KOPT-K1 (cell line): ENCODE results near the gene PIEZO2.

Experiments used
- H3K27ac ChIP-seq: fragments of 200-600 bp; sonication (generic); 2 replicates; pipeline ENCODE4 v1.5.1; 2016; ENCODE audit warnings: antibody characterized with exemption, mild to moderate bottlenecking, low read depth, low read length; ENCODE audit not compliant: poor library complexity, severe bottlenecking
- H3K36me3 ChIP-seq: fragments of 200-600 bp; sonication (generic); 2 replicates; pipeline ENCODE4 v1.5.1; 2017; ENCODE audit warnings: antibody characterized with exemption, mild to moderate bottlenecking, low read length, moderate library complexity; ENCODE audit not compliant: insufficient read depth
- H3K9me3 ChIP-seq: fragments of 200-600 bp; sonication (generic); 2 replicates; pipeline ENCODE4 v1.5.1; 2017; ENCODE audit warnings: antibody characterized with exemption, low read length, mild to moderate bottlenecking; ENCODE audit not compliant: insufficient read depth, poor library complexity, severe bottlenecking

PIEZO2 gene

DNA sequence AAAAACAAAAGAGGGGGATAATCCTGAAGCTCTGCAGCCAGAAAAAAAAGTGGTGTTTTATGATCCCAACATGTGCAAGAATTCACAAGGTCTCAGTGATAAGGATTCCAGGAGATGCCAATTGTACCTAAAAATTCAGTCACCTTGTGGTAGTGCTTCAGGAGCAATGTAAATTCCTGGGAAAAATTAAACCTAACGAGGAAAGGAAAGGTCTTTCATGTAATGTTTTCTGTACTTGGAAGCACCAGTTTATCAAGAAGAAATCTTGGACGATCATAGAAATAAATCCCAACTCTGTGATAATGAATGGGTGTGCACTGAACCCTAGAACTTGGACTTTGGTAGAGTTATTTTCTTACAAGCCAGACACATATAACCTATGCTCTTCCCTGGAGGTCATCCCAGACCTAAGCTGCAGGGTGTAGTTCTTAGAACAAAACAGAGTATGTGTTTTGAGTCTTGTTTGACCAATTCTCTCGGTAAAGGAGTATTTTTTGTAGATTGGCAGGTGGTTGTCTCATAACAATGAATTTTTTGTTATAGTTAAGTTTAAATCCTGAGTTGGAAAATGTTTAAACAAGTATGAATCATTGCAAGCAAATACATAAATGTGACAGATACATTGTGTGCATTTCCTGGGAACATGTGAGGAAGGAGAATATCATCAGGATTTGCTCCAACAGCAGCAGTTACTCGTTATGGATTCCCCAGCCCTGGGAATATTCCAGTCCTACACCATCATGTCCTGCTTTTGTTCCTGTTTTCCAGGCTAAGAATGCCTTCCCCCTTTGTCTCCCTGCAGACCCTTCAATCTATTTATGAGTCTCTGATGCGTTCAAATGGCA lies 399.0 kb downstream of the PIEZO2 start:
- H3K36me3 ChIP-seq = no peaks in the 10 kb centered on the region
- no peak overlapping the region for H3K27ac ChIP-seq
- H3K9me3 ChIP-seq = no peaks in the 10 kb centered on the region

DNA sequence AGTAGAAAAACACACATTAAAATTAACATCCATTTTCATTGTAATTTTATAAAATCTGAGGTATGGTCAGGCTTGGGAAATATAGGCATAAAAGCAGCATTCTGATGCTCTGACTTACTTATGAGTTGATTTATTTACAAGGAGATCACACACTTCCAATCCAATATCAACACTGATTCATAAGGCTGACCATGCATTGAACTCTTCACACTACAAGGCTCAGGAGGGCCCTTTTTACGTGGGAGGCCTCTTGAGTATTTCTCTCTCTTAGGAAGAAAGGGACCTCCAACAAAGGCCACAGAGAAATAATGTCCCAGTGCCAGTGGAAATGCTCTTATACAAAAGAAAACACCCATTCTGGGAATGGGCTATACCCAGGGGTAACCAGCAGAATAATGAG lies 400.7 kb downstream of the PIEZO2 start:
- no peaks in the 10 kb centered on the region for H3K36me3 ChIP-seq
- no peaks in the 10 kb centered on the region for H3K9me3 ChIP-seq
- H3K27ac ChIP-seq = no peak overlapping the region

DNA sequence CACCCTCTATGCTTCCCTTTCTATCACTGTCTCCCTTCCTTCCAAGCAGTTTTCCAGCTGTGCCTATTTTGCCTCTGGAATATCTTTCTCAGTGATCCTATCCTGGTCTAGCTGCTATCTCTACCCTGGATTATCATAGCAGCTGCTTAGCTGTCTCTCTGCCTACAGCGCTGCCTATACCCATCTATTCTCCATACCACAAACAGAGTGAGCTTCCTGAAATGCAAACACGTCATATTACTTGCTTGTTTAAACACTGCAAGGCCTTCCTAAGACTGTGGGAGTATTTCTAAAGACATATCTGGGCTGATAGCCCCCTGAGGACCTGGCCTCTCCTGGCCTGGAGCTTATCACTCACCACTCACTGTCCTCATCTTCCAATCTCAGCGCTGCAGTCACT lies 403.4 kb downstream of the PIEZO2 start:
- Histone ChIP-seq H3K36me3 (no peaks in the 10 kb centered on the region), H3K9me3 (no peaks in the 10 kb centered on the region), H3K27ac (no peak overlapping the region)

DNA sequence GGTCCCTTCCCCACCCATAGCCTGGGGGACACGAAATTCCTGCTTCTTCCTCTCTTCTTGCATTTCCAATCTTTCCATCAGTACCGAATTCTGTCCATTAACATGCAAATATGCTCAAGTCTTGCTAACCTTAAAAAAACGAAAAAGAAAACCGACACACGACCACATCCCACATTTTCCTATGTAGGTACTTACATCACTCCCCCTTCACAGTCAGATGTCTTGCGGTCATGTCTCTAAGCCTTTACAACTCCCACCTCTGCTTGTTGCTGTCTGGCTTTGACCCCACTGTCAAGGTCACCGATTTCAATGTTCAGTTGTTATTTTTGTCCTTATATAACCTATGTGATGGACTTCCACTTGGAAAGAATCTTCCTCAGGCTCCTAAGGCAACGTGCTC lies 404.1 kb downstream of the PIEZO2 start:
- Histone ChIP-seq H3K27ac (no peak overlapping the region), H3K36me3 (no peaks in the 10 kb centered on the region), H3K9me3 (no peaks in the 10 kb centered on the region)

DNA sequence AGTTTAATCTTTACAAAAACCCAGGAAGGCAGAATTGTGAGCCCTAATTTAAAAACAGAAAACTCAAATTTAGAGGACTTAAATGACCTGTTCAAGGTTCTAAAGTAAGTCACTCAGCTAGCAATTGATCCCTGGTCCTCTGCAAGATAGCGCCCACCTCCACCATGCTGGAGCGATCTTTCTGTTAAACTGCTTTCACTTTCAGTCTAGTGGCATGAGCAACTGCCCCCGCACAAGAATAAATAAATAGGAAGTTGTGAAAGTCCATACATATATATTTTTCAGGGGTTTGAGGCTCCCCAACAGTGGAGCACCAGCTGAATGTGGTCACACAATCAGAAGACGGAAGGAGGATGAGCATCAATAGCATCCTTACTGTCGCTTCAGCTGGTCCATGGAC lies 405.6 kb downstream of the PIEZO2 start:
- Histone ChIP-seq H3K27ac (no peak overlapping the region), H3K36me3 (no peaks in the 10 kb centered on the region), H3K9me3 (no peaks in the 10 kb centered on the region)

DNA sequence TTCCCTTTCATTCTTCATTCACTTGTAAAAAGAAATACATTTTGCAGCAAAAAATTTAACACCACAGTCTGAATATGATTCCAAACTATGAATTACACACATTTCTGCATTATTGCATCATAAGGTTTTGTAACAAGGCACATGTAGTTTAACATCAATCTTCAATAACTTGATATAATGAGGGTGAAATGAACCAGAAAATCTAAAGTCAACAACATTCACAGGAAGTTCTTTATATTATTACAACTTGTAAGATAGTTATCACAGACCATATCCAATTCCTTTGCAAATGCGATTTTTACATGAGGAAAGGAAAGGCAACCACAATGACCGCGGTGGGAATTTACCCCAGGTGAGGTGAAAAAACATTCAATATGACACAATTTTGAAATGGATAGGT lies 410.2 kb downstream of the PIEZO2 start:
- Histone ChIP-seq H3K27ac (no peak overlapping the region), H3K36me3 (no peaks in the 10 kb centered on the region), H3K9me3 (no peaks in the 10 kb centered on the region)

DNA sequence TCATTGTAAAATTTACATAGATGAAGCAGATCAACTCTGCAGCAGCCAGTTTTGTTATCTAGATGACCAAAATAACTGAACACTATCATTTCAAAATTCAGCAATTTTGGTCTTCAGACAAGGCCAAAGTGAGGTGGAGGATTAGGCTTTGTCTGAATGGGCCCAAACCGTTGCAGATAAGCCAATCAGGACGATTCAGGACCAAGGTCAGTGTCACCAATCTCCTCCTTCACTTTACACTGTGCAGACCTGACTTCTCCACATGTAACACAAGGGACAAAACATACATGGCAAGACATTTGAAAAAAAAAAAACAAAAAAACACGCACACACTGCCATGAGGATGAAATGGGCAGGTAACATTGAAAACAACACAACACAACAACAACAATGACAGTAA lies 412.4 kb downstream of the PIEZO2 start:
- Histone ChIP-seq H3K27ac (no peak overlapping the region), H3K9me3 (no peaks in the 10 kb centered on the region), H3K36me3 (no peaks in the 10 kb centered on the region)

DNA sequence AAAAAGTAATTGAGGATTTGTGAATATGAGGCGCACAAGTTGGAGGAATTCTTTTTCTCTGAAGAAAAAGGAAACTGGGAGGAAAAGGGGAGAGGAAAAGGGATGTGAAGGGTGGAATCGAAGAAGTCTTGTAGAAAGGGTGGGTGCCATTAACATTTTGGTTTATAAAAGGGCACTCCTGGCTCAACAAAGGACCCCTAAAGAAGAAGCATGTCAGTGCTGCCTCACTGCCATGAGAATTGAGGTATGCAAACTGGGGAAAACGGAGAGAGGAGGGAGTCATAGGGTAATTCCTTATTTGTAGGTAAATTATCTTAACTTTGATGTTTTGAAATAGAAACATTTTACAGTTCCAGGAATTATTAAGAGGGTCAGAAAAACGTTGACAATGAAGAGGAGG lies 416.4 kb downstream of the PIEZO2 start:
- no peaks in the 10 kb centered on the region for H3K36me3 ChIP-seq
- no peak overlapping the region for H3K27ac ChIP-seq
- H3K9me3 ChIP-seq = no peaks in the 10 kb centered on the region

DNA sequence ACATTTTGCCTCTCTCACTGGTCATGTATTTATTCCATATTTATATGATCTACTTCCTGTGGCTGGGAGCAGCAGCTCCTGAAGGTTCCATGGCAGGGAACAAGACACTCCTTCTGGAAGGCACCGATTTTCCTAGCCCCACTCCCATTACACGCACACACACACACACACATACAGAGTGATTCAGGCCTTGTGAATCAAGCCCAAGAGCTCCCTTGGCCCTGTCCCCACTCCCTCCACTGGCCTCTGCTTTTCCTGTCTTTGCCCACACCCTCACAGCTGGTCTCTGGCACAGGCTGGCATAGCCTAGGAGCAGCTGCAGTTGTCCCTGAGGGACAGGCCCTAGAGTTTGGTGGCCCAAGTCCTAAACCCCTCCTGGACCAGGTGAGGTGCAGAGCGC lies 421.9 kb downstream of the PIEZO2 start:
- H3K36me3 ChIP-seq = no peaks in the 10 kb centered on the region
- H3K9me3 ChIP-seq = no peaks in the 10 kb centered on the region

DNA sequence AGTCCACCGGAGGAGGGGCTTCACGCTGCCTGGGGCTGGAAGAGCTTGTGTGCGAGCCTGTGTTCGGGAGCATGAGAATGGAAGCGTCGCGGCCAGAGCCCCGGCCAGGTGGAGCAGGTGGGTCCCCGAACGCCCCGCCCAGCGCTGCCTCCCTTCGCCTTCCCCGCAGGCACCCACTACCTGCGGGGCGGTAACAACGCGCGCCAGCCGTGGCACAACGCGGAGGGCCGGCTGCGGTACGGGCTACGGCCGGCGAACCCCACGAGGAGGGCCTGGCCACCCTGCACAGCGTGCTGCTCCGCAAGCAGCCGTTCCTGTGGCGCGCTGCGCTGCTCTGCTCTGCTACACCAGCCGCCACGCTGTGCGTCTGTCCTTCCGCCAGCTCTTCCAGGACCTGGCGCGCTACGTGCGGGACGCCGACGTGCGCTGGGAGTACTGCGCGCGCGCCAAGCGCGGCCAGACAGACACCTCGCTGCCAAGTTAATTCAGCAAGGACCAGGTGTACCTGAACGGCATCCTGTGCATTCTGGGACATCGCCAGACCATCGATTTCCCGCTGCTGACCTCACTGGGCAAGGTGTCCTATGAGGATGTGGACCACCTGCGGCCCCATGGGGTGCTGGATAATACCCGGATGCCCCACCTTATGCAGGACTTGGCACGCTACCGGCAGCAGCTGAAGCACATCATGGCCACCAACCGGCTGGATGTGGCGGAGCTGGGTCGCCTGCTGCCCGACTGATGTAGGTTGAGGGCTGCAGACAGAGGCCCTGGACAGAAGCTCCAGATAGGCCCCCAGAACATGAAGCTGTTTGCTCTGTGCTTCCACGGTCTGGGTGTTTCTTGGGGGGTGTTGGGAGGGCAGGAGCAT lies 422.9 kb downstream of the PIEZO2 start:
- Histone ChIP-seq H3K9me3 (no peaks in the 10 kb centered on the region), H3K27ac (no peak overlapping the region)

More for the DNA sequence above, 421.9 kb downstream of the PIEZO2 start:
- H3K27ac ChIP-seq = no peak overlapping the region

DNA sequence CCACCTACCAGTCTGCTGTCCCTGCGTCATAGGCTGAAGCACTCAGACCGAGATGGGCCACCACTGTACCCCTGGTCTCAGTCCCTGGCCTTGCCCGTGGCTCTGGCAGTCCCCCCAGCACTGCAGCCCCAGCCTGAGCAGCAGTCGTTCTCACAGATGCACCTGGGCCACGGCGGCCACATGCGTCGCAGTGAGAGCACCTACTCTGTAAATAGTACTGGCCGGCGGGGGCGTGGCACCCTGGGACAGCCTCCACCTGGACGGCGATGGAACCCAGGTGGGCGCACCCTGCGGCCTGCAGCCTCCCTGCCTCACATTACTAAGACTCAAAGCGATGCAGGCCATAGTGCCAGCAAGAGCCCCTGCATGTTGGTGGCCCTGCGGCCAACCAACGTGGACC lies 424.7 kb downstream of the PIEZO2 start:
- no peak overlapping the region for H3K27ac ChIP-seq
- no peaks in the 10 kb centered on the region for H3K9me3 ChIP-seq
- H3K36me3 ChIP-seq = no peaks in the 10 kb centered on the region

More for the DNA sequence above, 422.9 kb downstream of the PIEZO2 start:
- no peaks in the 10 kb centered on the region for H3K36me3 ChIP-seq

DNA sequence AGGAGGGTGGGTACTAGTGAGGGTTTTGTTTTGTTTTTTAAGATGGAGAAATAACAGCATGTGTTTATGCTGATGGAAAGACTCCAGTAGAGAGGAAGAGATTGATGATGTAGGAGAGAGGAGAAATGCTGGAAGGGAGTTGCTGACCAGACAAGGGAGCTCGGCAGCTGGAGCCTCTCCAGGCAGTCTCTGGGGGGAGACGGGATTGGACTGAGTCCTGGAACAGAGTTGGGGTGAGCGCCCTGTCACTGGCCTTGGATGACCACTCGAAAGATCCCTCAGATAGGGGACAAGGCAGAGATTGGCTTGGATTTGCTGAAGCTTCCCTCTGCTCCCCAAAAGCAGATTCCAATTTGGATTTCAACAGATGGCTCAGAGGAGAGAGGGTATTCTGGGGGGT lies 425.9 kb downstream of the PIEZO2 start:
- Histone ChIP-seq H3K27ac (no peak overlapping the region), H3K36me3 (no peaks in the 10 kb centered on the region), H3K9me3 (no peaks in the 10 kb centered on the region)

DNA sequence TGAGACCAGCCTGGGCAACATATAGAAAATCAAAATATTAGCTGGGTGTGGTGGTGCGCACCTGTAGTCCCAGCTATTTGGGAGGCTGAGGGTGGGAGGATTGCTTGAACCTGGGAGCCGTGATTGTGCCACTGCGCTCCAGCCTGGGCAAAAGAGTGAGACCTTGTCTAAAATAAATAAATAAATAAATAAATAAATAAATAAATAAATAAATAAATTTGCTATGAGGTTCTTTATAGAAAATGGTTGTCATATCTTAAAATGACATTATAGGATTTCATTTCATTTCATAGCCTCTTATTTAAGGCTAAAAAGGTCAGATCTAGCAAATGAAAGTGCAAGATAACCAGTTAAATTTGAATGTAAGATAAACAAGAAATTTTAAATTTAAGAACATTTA lies 430.6 kb downstream of the PIEZO2 start:
- H3K9me3 ChIP-seq = no peaks in the 10 kb centered on the region
- H3K27ac ChIP-seq = no peak overlapping the region
- H3K36me3 ChIP-seq = no peaks in the 10 kb centered on the region

DNA sequence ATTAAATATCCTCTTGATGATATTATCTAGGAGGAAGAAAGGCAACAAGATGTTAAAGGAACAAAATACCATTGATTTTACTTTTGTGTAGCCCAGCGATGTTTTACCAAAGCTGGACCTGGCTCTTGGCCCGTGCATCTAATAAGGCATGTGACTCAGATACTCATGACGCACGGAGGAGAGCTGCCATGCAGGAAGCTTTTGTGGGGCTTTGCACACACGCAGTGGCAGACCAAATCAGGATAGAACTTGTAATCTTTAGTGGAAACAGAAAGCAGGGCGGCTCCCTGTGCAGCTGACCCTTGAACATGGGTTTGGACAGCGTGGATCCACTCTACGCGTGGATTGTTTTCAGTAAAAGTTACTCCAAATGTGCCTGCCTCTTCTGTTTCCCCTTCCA lies 433.6 kb downstream of the PIEZO2 start:
- Histone ChIP-seq H3K9me3 (no peaks in the 10 kb centered on the region), H3K27ac (no peak overlapping the region), H3K36me3 (no peaks in the 10 kb centered on the region)

DNA sequence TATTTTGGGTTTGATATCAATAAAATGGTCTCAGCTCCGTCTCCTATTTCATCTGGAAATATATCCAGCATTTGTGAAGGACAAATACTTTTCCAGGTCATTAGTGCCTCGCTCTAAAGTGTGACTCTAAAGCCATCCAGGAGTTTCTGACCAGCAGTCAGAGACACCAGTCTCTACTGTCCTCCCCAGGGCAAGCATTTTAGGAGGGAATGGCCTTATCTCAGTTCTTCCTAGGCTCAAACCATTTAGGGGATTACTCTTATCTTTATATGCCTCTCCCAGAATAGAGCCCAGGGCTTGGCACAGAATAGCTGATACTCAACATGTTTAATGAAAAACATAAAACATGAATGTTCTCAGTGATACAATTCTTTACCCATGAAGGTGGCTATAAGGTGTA lies 436.0 kb downstream of the PIEZO2 start:
- Histone ChIP-seq H3K9me3 (no peaks in the 10 kb centered on the region), H3K27ac (no peak overlapping the region), H3K36me3 (no peaks in the 10 kb centered on the region)
